D721Med (cell line): ENCODE data around the gene MLLT3.

ENCODE experiments used
- DNase-seq: peaks from one replicate; pipeline ENCODE4 v3.0.0; 2011; ENCODE audit warnings: low spot score; ENCODE audit not compliant: insufficient read length
- FAIRE-seq: peaks from 2 replicates; lab custom pipeline; 2011; peaks lifted over from hg19 to GRCh38; lab: Jason Lieb, UNC
- TF ChIP-seq, protein P1 (sequence below): IDR thresholded peaks from 2 replicates; pipeline ENCODE4 v1.5.1; 2012; ENCODE audit warnings: mild to moderate bottlenecking, control low read depth; ENCODE audit not compliant: insufficient read depth; ENCODE audit errors: missing control alignments

Gene MLLT3

DNA sequence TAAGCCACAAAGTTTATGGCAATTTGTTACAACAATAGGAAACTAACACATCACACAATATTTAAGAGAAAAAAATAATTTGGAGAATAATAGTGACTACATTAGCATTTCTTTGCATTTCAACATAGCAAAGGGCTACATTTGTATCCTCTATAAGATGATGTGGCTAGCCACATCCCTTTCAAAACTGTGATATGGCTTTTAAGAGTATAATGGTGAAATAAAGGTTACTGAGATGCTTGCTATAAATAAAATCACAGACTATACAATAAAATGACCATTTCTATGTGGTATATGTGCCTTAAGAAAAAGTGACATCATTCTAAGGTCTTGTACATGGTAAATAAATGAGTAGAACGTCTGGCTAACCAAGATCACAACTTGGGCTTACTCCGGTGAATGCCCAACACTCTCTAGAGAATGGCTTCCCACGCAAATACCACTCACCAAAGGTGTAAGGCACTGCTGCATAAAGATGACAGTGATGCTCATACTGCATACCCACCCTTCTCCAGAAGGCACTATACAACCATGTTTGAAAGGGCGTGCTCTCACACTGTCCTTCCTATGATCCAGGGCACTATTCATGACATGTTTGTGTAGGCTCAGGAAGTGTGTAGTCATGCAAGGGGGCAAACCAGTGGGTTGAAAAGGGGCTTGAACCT lies 286.5 kb downstream of the MLLT3 start:
- TF ChIP-seq, protein P1, sequence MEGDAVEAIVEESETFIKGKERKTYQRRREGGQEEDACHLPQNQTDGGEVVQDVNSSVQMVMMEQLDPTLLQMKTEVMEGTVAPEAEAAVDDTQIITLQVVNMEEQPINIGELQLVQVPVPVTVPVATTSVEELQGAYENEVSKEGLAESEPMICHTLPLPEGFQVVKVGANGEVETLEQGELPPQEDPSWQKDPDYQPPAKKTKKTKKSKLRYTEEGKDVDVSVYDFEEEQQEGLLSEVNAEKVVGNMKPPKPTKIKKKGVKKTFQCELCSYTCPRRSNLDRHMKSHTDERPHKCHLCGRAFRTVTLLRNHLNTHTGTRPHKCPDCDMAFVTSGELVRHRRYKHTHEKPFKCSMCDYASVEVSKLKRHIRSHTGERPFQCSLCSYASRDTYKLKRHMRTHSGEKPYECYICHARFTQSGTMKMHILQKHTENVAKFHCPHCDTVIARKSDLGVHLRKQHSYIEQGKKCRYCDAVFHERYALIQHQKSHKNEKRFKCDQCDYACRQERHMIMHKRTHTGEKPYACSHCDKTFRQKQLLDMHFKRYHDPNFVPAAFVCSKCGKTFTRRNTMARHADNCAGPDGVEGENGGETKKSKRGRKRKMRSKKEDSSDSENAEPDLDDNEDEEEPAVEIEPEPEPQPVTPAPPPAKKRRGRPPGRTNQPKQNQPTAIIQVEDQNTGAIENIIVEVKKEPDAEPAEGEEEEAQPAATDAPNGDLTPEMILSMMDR: no peak
- DNase-seq (no peak), FAIRE-seq (no peak)

DNA sequence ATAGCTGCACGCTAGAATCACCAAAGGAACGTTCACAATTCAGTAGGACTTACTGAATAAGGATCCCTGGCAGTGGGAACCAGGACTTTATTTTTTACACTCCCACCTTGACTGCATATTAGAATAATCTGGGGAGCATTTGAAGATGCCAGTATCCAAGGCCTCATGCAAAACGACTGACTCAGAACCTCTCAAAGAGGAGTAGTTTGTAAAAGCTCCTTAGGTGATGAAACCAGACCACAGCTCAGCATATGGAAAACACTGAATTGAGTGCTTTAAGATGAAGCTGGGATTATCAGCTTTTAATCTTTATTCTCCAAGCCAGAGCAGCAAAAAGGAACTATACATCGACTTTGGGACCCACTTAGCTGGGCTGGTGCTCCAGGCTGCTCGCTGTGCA lies 288.3 kb downstream of the MLLT3 start:
- peak; percentile 35 for FAIRE-seq
- TF ChIP-seq, protein P1: no peak
- no peak for DNase-seq

DNA sequence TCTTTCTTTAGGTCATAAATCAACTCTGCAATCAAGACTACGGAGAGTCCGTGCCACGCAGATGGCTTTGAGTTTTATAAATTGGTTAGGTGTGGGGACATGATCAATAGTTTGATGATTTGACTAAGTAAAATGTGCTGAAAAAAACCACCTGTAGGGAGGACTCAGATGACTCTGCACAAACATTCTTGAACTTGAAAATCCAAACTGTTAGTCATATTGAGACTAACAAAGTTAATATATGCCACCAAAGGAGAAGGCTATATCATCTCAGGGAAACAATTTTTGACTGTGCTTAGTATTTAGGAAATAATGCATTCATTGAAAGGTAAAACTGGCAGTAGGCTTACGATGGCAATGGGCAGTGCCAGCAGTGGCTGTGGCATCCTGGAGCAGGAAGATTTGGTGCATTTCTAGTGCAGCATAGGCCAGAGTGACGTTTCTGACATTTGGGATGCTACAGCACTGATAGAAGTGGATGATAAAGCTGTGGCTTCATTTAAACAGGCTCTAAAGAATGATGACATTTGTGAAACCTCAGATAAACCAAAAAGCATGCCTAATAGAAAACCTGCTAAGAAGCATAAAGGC lies 291.1 kb downstream of the MLLT3 start:
- TF ChIP-seq, protein P1: no peak
- FAIRE-seq: no peak
- DNase-seq: no peak

DNA sequence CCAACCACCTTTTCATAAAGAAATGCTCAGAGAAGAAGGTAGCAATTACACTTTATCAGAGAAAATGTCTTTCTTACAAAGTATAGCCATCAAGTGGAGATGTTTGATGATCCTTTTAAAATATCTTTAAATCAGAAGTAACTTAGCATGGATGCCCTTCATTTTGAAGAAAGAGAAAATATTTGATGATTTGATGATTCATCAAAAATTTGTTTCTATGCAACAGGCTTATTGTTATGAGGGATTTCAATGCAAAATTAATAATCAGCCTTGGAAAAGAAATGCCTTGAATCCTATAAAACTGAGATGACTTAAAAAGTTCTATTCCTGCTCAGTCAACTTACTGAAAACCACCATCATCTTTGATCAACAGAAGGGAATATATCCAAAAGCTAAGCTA lies 291.6 kb downstream of the MLLT3 start:
- FAIRE-seq (no peak), DNase-seq (no peak)
- TF ChIP-seq, protein P1: no peak

DNA sequence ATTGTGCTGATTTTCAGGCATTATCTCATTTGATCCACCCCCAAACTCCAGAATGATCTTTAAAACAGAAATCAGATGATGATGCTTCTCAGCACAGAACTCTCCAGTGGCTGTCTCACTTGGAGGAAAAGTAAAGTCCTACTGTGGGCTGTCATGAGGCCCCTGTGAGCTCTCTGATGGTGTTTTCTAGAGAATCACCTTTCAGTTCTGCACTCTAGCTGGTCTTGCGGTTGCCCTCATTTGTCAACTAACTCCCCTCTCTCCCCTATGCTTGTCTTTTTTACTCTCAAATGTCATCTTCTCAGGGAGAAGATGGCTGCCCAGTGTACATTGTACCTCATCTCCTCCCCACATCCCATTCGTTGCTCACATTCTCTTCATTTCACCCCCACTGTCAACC lies 295.8 kb downstream of the MLLT3 start:
- no peak for DNase-seq
- TF ChIP-seq, protein P1: no peak
- no peak for FAIRE-seq

DNA sequence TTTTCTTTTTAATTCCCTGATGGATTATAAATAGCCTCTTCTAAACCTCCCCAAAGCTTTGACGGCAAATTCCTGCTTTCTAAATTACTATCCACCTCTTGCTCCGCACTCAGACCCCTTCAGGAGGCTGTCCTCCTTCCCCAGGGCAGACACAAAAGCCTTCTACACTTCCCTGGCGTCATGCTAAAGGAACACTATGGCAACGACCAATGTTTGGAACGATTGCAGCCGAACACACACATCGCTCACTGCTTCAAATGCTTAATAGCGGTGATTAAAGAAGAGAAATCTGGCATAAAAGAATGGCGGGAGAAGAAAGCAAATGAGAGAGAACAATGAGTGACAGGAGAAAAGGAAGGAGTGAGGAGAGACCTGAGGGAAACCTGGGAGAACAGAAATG lies 297.3 kb downstream of the MLLT3 start:
- no peak for FAIRE-seq
- TF ChIP-seq, protein P1: no peak
- DNase-seq: no peak

DNA sequence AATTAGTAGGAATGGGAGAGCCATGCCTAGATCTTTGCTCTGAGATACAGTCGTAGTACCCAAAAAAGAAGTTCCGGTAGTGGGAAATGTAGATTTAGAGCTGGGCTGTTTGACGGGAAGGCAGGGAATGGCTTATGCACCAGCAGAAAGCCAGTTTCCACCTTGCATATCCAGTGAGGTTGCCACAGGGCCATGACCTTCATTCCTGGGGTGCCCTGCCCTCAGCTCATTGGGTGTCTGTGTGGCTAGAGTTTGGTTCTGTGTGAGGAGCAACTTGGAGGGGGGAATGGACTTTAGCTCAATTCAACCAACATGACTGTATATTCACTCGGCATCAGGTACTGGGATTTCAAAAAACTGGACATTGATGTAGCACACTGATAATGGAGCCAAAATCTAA lies 300.1 kb downstream of the MLLT3 start:
- no peak for FAIRE-seq
- TF ChIP-seq, protein P1: no peak

More for the DNA sequence above, 300.1 kb downstream of the MLLT3 start:
- DNase-seq: no peak
